ENCODE measurements around the gene CHST3. TPM values are rescaled to one million over a fixed set of nuclear protein-coding genes. Genes with fewer than 3 reads are reported as not detected.

CHST3 gene
- polyA plus RNA-seq, 1 donor from 2014 or later = 4.1 TPM

GRCh38 chr10:72039377-72039776, 75.2 kb downstream of the CHST3 start:
- Histone ChIP-seq H3K4me2 (ENCODE audit: low read length) (no peak overlapping the region), H3F3A (ENCODE audit: insufficient read depth, low read length, poor library complexity, severe bottlenecking) (no peaks in the 10 kb centered on the region), H3K9ac (ENCODE audit: low read length) (no peak overlapping the region), H3K9me2 (ENCODE audit: insufficient read depth, low read length) (no peaks in the 10 kb centered on the region), H3K79me2 (replicated peaks; ENCODE audit: insufficient read depth, low read length) (no peaks in the 10 kb centered on the region), H3K9me3 (ENCODE audit: low read length) (no peaks in the 10 kb centered on the region), H2AFZ (ENCODE audit: low read depth, low read length) (no peak overlapping the region), H3K4me3 (ENCODE audit: low read length) (no peak overlapping the region), H3K36me3 (ENCODE audit: insufficient read depth, low read length) (no peaks in the 10 kb centered on the region), H3K27me3 (ENCODE audit: insufficient read depth, low read depth, low read length) (no peaks in the 10 kb centered on the region), H3K27ac (ENCODE audit: low read length) (no peak overlapping the region), H4K20me1 (ENCODE audit: insufficient read depth) (no peaks in the 10 kb centered on the region)
- TF ChIP-seq TAF1 (IDR thresholded peaks at IDR 0.05; ENCODE audit: low read depth) (no peak), RAD21 (conservative IDR thresholded peaks at IDR 0.05) (no peak), MXI1 (conservative IDR thresholded peaks at IDR 0.05; ENCODE audit: poor library complexity, severe bottlenecking) (no peak)

- Histone ChIP-seq H3F3A (ENCODE audit: insufficient read depth, low read length, poor library complexity, severe bottlenecking) (no peaks in the 10 kb centered on the region), H3K36me3 (ENCODE audit: insufficient read depth, low read length) (no peaks in the 10 kb centered on the region), H3K79me2 (replicated peaks; ENCODE audit: insufficient read depth, low read length) (no peaks in the 10 kb centered on the region), H3K9me3 (ENCODE audit: low read length) (no peaks in the 10 kb centered on the region), H3K4me3 (ENCODE audit: low read length) (no peak overlapping the region), H4K20me1 (ENCODE audit: insufficient read depth) (no peaks in the 10 kb centered on the region), H2AFZ (ENCODE audit: low read depth, low read length) (no peak overlapping the region), H3K9me2 (ENCODE audit: insufficient read depth, low read length) (no peaks in the 10 kb centered on the region), H3K9ac (ENCODE audit: low read length) (no peak overlapping the region), H3K4me2 (ENCODE audit: low read length) (no peak overlapping the region), H3K27me3 (ENCODE audit: insufficient read depth, low read depth, low read length) (no peaks in the 10 kb centered on the region), H3K27ac (ENCODE audit: low read length) (no peak overlapping the region)
- TF ChIP-seq TAF1 (IDR thresholded peaks at IDR 0.05; ENCODE audit: low read depth) (no peak), RAD21 (conservative IDR thresholded peaks at IDR 0.05) (no peak), POLR2AphosphoS5 (IDR thresholded peaks at IDR 0.05) (no peak), MXI1 (conservative IDR thresholded peaks at IDR 0.05; ENCODE audit: poor library complexity, severe bottlenecking) (no peak), EZH2 (IDR thresholded peaks at IDR 0.05; ENCODE audit: borderline replicate concordance, insufficient read depth, low read length, poor library complexity, severe bottlenecking) (no peak), EP300 (conservative IDR thresholded peaks at IDR 0.05; ENCODE audit: poor library complexity, severe bottlenecking) (no peak), CTCF (IDR thresholded peaks at IDR 0.05; ENCODE audit: poor library complexity, severe bottlenecking) (no peak), REST (IDR thresholded peaks at IDR 0.05; ENCODE audit: borderline replicate concordance) (no peak), SMC3 (conservative IDR thresholded peaks at IDR 0.05; ENCODE audit: poor library complexity) (no peak)
Measured at GRCh38 chr10:72041491-72041890, 77.3 kb downstream of the CHST3 start.
